Measurements from ENCODE around the gene KRTAP4-1.
"Not testable (repeated sequence)": the region's sequence is repeated elsewhere in the genome, so short reads cannot be mapped to it uniquely, and the experiment has no call there.

Gene KRTAP4-1

GRCh38 chr17:41168121-41168520 lies 16.6 kb downstream of the KRTAP4-1 start, which contains the start of gene KRTAP4-3:
Gene KRTAP4-3, minus strand, starts transcription at chr17:41168221. Its CDS starts 49 bp downstream, at chr17:41168172.
- Histone ChIP-seq H3K36me3 (ENCODE audit: insufficient read depth, low read length) (no peaks in the 10 kb centered on the region), H3K4me2 (ENCODE audit: insufficient read depth, low read length) (no peak within 1 kb of the TSS), H4K20me1 (ENCODE audit: insufficient read depth, low read length) (no peaks in the 10 kb centered on the region), H2AFZ (ENCODE audit: low read depth, low read length) (no peak within 1 kb of the TSS), H3K9ac (ENCODE audit: low read depth, low read length) (no peak within 1 kb of the TSS), H3K4me3 (ENCODE audit: low read depth in 1 of 2, low read length in 2 of 2) (no peak within 1 kb of the TSS), H3K9me3 (ENCODE audit: insufficient read depth, low read length, severe bottlenecking) (no peaks in the 10 kb centered on the region), H3K27me3 (ENCODE audit: insufficient read depth, low read length, poor library complexity) (no peaks in the 10 kb centered on the region), H3K79me2 (ENCODE audit: insufficient read depth, low read length) (no peaks in the 10 kb centered on the region), H3K27ac (ENCODE audit: low read length) (no peak within 1 kb of the TSS), H3K4me1 (ENCODE audit: insufficient read depth, low read length) (no peaks in the 10 kb centered on the region)
- DNase-seq (no peak), ATAC-seq (ENCODE audit: insufficient read depth, low read depth) (no peak)
- TF ChIP-seq EZH2 (IDR thresholded peaks at IDR 0.05; ENCODE audit: borderline replicate concordance, low read depth, low read length, severe bottlenecking) (no peak), CTCF (IDR thresholded peaks at IDR 0.05; ENCODE audit: borderline replicate concordance, extremely low read depth, low read length, poor library complexity, severe bottlenecking) (no peak)

- Histone ChIP-seq H3K79me2 (ENCODE audit: insufficient read depth, low read length) (no peaks in the 10 kb centered on the region), H3K27ac (ENCODE audit: low read length) (no peak overlapping the region), H3K27me3 (ENCODE audit: insufficient read depth, low read length, poor library complexity) (no peaks in the 10 kb centered on the region), H3K36me3 (ENCODE audit: insufficient read depth, low read length) (no peaks in the 10 kb centered on the region), H4K20me1 (ENCODE audit: insufficient read depth, low read length) (no peaks in the 10 kb centered on the region), H3K9me3 (ENCODE audit: insufficient read depth, low read length, severe bottlenecking) (no peaks in the 10 kb centered on the region), H3K4me2 (ENCODE audit: insufficient read depth, low read length) (no peak overlapping the region), H3K9ac (ENCODE audit: low read depth, low read length) (no peak overlapping the region), H3K4me3 (ENCODE audit: low read depth in 1 of 2, low read length in 2 of 2) (no peak overlapping the region), H2AFZ (ENCODE audit: low read depth, low read length) (no peak overlapping the region), H3K4me1 (ENCODE audit: insufficient read depth, low read length) (no peaks in the 10 kb centered on the region)
- no peak for DNase-seq
- ATAC-seq (ENCODE audit: insufficient read depth, low read depth), result no peak
- TF ChIP-seq EZH2 (IDR thresholded peaks at IDR 0.05; ENCODE audit: borderline replicate concordance, low read depth, low read length, severe bottlenecking) (no peak), CTCF (IDR thresholded peaks at IDR 0.05; ENCODE audit: borderline replicate concordance, extremely low read depth, low read length, poor library complexity, severe bottlenecking) (no peak)
These were observed 17.1 kb downstream of the KRTAP4-1 start for GRCh38 chr17:41167561-41167960.

GRCh38 chr17:41163828-41164227 lies 20.9 kb downstream of the KRTAP4-1 start:
- TF ChIP-seq CTCF (IDR thresholded peaks at IDR 0.05; ENCODE audit: borderline replicate concordance, extremely low read depth, low read length, poor library complexity, severe bottlenecking) (no peak), EZH2 (IDR thresholded peaks at IDR 0.05; ENCODE audit: borderline replicate concordance, low read depth, low read length, severe bottlenecking) (no peak)
- Histone ChIP-seq H3K4me2 (ENCODE audit: insufficient read depth, low read length) (no peak overlapping the region), H3K79me2 (ENCODE audit: insufficient read depth, low read length) (no peaks in the 10 kb centered on the region), H2AFZ (ENCODE audit: low read depth, low read length) (no peak overlapping the region), H3K4me1 (ENCODE audit: insufficient read depth, low read length) (no peaks in the 10 kb centered on the region), H4K20me1 (ENCODE audit: insufficient read depth, low read length) (no peaks in the 10 kb centered on the region), H3K4me3 (ENCODE audit: low read depth in 1 of 2, low read length in 2 of 2) (no peak overlapping the region), H3K36me3 (ENCODE audit: insufficient read depth, low read length) (no peaks in the 10 kb centered on the region), H3K27ac (ENCODE audit: low read length) (no peak overlapping the region), H3K9me3 (ENCODE audit: insufficient read depth, low read length, severe bottlenecking) (no peaks in the 10 kb centered on the region), H3K27me3 (ENCODE audit: insufficient read depth, low read length, poor library complexity) (no peaks in the 10 kb centered on the region), H3K9ac (ENCODE audit: low read depth, low read length) (no peak overlapping the region)
- DNase-seq (no peak), ATAC-seq (ENCODE audit: insufficient read depth, low read depth) (no peak)

- H3K79me2 ChIP-seq (ENCODE audit: insufficient read depth, low read length), result no peaks in the 10 kb centered on the region
- ATAC-seq (ENCODE audit: insufficient read depth, low read depth) (no peak), DNase-seq (no peak)
- TF ChIP-seq CTCF (IDR thresholded peaks at IDR 0.05; ENCODE audit: borderline replicate concordance, extremely low read depth, low read length, poor library complexity, severe bottlenecking) (no peak), EZH2 (IDR thresholded peaks at IDR 0.05; ENCODE audit: borderline replicate concordance, low read depth, low read length, severe bottlenecking) (no peak)
- H3K9me3 ChIP-seq (ENCODE audit: insufficient read depth, low read length, severe bottlenecking), result no peaks in the 10 kb centered on the region
- no peak within 1 kb of the TSS for H2AFZ ChIP-seq (ENCODE audit: low read depth, low read length)
- no peak within 1 kb of the TSS for H3K4me2 ChIP-seq (ENCODE audit: insufficient read depth, low read length)
- no peaks in the 10 kb centered on the region for H4K20me1 ChIP-seq (ENCODE audit: insufficient read depth, low read length)
- no peak within 1 kb of the TSS for H3K9ac ChIP-seq (ENCODE audit: low read depth, low read length)
- H3K27ac ChIP-seq (ENCODE audit: low read length), result no peak within 1 kb of the TSS
- no peaks in the 10 kb centered on the region for H3K4me1 ChIP-seq (ENCODE audit: insufficient read depth, low read length)
- H3K27me3 ChIP-seq (ENCODE audit: insufficient read depth, low read length, poor library complexity), result no peaks in the 10 kb centered on the region
- no peaks in the 10 kb centered on the region for H3K36me3 ChIP-seq (ENCODE audit: insufficient read depth, low read length)
- no peak within 1 kb of the TSS for H3K4me3 ChIP-seq (ENCODE audit: low read depth in 1 of 2, low read length in 2 of 2)
These were observed 24.1 kb downstream of the KRTAP4-1 start, which contains the start of gene KRTAP4-4 for GRCh38 chr17:41160648-41161047. Gene KRTAP4-4, minus strand, starts transcription at chr17:41160748. Its CDS starts 57 bp downstream, at chr17:41160691.

- DNase-seq, result not testable (repeated sequence)
These were observed 24.5 kb downstream of the KRTAP4-1 start for GRCh38 chr17:41160190-41160589.

More at GRCh38 chr17:41160190-41160589, 24.5 kb downstream of the KRTAP4-1 start:
- not testable (repeated sequence) for H3K9me3 ChIP-seq (ENCODE audit: insufficient read depth, low read length, severe bottlenecking); H2AFZ ChIP-seq (ENCODE audit: low read depth, low read length); H3K27me3 ChIP-seq (ENCODE audit: insufficient read depth, low read length, poor library complexity); ATAC-seq (ENCODE audit: insufficient read depth, low read depth); H3K9ac ChIP-seq (ENCODE audit: low read depth, low read length); H3K4me2 ChIP-seq (ENCODE audit: insufficient read depth, low read length); H3K36me3 ChIP-seq (ENCODE audit: insufficient read depth, low read length); H3K27ac ChIP-seq (ENCODE audit: low read length); H3K79me2 ChIP-seq (ENCODE audit: insufficient read depth, low read length); H3K4me1 ChIP-seq (ENCODE audit: insufficient read depth, low read length); H3K4me3 ChIP-seq (ENCODE audit: low read depth in 1 of 2, low read length in 2 of 2); H4K20me1 ChIP-seq (ENCODE audit: insufficient read depth, low read length)
